ENCODE results near the gene CTBP2. TPM values are rescaled to one million over a fixed set of nuclear protein-coding genes. Genes with fewer than 3 reads are reported as not detected.
"Not testable (repeated sequence)": the region's sequence is repeated elsewhere in the genome, so short reads cannot be mapped to it uniquely, and the experiment has no call there.

Gene CTBP2
- total RNA-seq, 3 donors from 2014 or later (not counting 1 experiment from before 2014, with no cell fraction given) = 120 to 179 (median 124) TPM

DNA sequence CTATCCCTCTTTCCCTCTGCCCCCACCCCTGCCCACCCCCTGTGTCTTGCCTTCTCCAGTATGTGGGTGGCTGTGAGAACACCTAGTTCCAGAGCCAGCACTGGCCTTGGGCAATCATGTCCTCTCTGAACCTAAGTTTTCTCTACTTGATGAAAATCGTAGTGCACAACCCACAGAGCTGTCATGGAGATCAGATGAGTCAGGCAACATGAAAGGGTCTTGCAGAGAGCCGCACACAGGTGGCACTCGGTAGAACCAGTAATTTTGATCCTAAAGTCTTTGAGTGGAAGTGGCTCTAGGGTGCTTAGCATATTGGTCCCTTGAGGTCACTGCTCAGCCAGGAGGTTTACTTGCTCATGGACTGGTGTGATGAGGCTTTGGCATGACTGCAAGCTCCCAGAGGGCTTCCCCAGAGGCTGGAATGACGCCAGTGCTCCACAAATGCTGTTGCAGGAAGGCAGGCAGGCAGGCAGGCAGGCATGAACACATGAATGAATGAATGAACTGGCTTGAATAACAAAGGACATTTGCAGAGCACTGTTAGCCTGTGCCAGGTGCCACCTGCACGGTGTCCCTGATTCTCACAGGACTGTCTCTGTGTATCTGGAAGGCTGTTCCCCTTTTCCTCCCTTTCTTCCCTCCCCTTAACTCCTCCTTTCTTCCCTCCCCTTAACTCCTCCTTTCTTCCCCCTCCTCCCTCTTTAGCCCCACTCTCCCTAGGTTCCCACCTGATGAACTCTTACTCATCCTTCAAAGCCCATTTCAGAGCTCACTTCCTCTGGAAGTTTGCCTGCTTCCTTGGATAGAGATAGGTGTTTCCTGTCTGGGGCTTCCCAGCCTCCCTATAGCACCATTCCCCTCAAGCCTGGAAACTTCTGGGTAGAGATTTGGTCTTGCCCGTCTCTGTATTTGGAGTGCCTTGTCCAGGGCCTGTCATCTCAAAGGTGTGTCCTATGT, 27.2 kb upstream of the CTBP2 start:
- WGBS (ENCODE audit: insufficient coverage) = 83% methylated on average over 6 of the region's 6 CpGs
- Histone ChIP-seq H3K4me3 (ENCODE audit: low read length) (no peak overlapping the region), H3K27ac (ENCODE audit: low read length) (no peak overlapping the region), H3K36me3 (ENCODE audit: control insufficient read depth, insufficient read depth, low read length) (no peaks in the 10 kb centered on the region), H3K4me1 (ENCODE audit: control insufficient read depth, insufficient read depth, low read length) (no peaks in the 10 kb centered on the region), H3K9me3 (ENCODE audit: control insufficient read depth, insufficient read depth, low read length) (no peaks in the 10 kb centered on the region), H3K27me3 (ENCODE audit: control insufficient read depth, insufficient read depth, low read length) (no peaks in the 10 kb centered on the region)
- Mint-ChIP-seq H3K9me3 (no peaks in the 10 kb centered on the region), H3K27me3 (ENCODE audit: low read depth in 2 of 2) (peaks cover 19 to 29% of the 10 kb centered on the region in 2 donors), H3K4me1 (no peaks in the 10 kb centered on the region), H3K27ac (no peak overlapping the region), H3K4me3 (no peak overlapping the region), H3K36me3 (no peaks in the 10 kb centered on the region)
- ATAC-seq (no peak), DNase-seq (no peak)
- TF ChIP-seq, protein P1, sequence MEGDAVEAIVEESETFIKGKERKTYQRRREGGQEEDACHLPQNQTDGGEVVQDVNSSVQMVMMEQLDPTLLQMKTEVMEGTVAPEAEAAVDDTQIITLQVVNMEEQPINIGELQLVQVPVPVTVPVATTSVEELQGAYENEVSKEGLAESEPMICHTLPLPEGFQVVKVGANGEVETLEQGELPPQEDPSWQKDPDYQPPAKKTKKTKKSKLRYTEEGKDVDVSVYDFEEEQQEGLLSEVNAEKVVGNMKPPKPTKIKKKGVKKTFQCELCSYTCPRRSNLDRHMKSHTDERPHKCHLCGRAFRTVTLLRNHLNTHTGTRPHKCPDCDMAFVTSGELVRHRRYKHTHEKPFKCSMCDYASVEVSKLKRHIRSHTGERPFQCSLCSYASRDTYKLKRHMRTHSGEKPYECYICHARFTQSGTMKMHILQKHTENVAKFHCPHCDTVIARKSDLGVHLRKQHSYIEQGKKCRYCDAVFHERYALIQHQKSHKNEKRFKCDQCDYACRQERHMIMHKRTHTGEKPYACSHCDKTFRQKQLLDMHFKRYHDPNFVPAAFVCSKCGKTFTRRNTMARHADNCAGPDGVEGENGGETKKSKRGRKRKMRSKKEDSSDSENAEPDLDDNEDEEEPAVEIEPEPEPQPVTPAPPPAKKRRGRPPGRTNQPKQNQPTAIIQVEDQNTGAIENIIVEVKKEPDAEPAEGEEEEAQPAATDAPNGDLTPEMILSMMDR (IDR thresholded peaks at IDR 0.05) = no peak
- intact Hi-C loops (cut with micrococcal nuclease) = loop anchor here (5.0 kb wide), 1 partner anchor 660 kb away; no protein-coding TSS in a partner anchor

DNA sequence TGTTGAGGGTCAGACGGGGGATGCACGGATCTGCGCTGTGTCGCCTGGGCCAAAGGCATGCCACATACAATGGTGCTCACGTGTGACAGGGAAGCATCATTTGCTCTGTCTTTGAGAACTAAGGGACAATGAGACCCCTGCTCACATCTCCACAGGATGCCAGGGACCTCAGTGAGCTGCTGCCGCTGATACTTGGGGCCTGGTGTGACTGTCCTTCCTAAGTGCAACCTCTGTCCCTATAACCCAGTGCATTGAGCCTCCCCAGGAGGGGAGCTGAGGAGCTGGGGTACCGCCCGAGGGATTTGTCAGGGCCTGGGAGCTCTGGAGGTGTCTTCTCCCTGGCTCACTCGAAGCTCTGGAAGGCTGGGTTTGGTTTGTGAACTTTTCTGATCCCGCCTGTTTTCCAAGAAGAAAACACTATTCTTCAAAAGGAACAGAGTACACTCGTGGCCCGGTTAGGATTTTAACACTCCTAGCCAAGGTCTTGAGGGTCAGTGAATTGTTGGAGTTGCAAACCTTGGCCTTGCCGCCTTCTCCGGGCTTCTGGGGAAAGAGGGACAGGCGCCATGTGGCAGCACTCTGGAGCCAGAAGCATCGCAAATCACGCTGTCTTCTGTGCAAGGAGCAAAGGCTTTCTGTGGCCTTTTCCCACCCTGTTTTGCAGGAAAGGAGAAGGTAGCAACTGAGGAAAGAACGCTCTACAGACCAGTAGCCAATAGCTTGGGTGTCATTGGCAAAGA, 26.2 kb upstream of the CTBP2 start:
- H3K36me3 Mint-ChIP-seq = no peaks in the 10 kb centered on the region
- 90% methylated on average over 17 of the region's 18 CpGs for WGBS (ENCODE audit: insufficient coverage)
- no peak for ATAC-seq

DNA sequence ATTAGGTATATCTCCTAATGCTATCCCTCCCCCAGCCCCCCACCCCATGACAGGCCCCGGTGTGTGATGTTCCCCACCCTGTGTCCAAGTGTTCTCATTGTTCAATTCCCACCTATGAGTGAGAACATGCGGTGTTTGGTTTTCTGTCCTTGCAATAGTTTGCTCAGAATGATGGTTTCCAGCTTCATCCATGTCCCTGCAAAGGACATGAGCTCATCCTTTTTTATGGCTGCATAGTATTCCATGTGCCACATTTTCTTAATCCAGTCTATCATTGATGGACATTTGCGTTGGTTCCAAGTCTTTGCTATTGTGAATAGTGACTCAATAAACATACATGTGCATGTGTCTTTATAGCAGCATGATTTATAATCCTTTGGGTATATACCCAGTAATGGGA, 18.7 kb upstream of the CTBP2 start:
- H3K4me1 Mint-ChIP-seq; H3K27ac ChIP-seq (ENCODE audit: low read length); DNase-seq; H3K36me3 ChIP-seq (ENCODE audit: control insufficient read depth, insufficient read depth, low read length); H3K27ac Mint-ChIP-seq; H3K27me3 ChIP-seq (ENCODE audit: control insufficient read depth, insufficient read depth, low read length); H3K36me3 Mint-ChIP-seq; H3K4me3 Mint-ChIP-seq; H3K4me1 ChIP-seq (ENCODE audit: control insufficient read depth, insufficient read depth, low read length); H3K9me3 ChIP-seq (ENCODE audit: control insufficient read depth, insufficient read depth, low read length); intact Hi-C loops (cut with micrococcal nuclease); ATAC-seq; H3K4me3 ChIP-seq (ENCODE audit: low read length); H3K9me3 Mint-ChIP-seq: not testable (repeated sequence)
- peaks cover 35 to 75% of the 10 kb centered on the region in 2 donors for H3K27me3 Mint-ChIP-seq (ENCODE audit: low read depth in 2 of 2)
- WGBS (ENCODE audit: insufficient coverage) = 100% methylated on average over 1 of the region's 3 CpGs

More for the DNA sequence above, 26.2 kb upstream of the CTBP2 start:
- Mint-ChIP-seq H3K4me3 (no peak overlapping the region), H3K4me1 (no peaks in the 10 kb centered on the region), H3K27me3 (ENCODE audit: low read depth in 2 of 2) (peaks cover 25 to 38% of the 10 kb centered on the region in 2 donors), H3K9me3 (no peaks in the 10 kb centered on the region), H3K27ac (no peak overlapping the region)
- intact Hi-C loops (cut with micrococcal nuclease) = loop anchor here (5.0 kb wide), 1 partner anchor 659 kb away; no protein-coding TSS in a partner anchor
- DNase-seq = no peak
- Histone ChIP-seq H3K27ac (ENCODE audit: low read length) (no peak overlapping the region), H3K4me3 (ENCODE audit: low read length) (no peak overlapping the region), H3K9me3 (ENCODE audit: control insufficient read depth, insufficient read depth, low read length) (no peaks in the 10 kb centered on the region), H3K4me1 (ENCODE audit: control insufficient read depth, insufficient read depth, low read length) (no peaks in the 10 kb centered on the region), H3K36me3 (ENCODE audit: control insufficient read depth, insufficient read depth, low read length) (no peaks in the 10 kb centered on the region), H3K27me3 (ENCODE audit: control insufficient read depth, insufficient read depth, low read length) (no peaks in the 10 kb centered on the region)
- TF ChIP-seq, protein P1 (IDR thresholded peaks at IDR 0.05) = no peak

Data from natural killer cell (primary cell).